HG03108 (cell line): ENCODE results near the gene GPR34.
A peak's percentile ranks its signal among the peaks of the same experiment; 100 is the strongest.
"Not testable (repeated sequence)": the region's sequence is repeated elsewhere in the genome, so short reads cannot be mapped to it uniquely, and the experiment has no call there.

Experiments used
- ATAC-seq: cut with Tn5 transposase; IDR thresholded peaks from one replicate; pipeline ENCODE4 v1.9.1; 2021; ENCODE audit warnings: moderate library complexity; ENCODE audit not compliant: unreplicated experiment

Gene GPR34

GRCh38 chrX:41688835-41689234 lies at the start of gene GPR34:
TSS of gene GPR34 (plus strand) at chrX:41688973. CDS start at chrX:41695634, 6,661 bp downstream.
- no peak for ATAC-seq

GRCh38 chrX:41646201-41646600 lies 42.6 kb upstream of the GPR34 start:
- ATAC-seq, result not testable (repeated sequence)

GRCh38 chrX:41653125-41653524 lies 35.6 kb upstream of the GPR34 start:
- no peak for ATAC-seq

GRCh38 chrX:41655101-41655500 lies 33.7 kb upstream of the GPR34 start:
- no peak for ATAC-seq

- ATAC-seq, result no peak
Measured at GRCh38 chrX:41655631-41656030, 33.1 kb upstream of the GPR34 start.

GRCh38 chrX:41661366-41662095 lies 27.2 kb upstream of the GPR34 start:
- no peak for ATAC-seq

- peak; percentile 86 for ATAC-seq
Measured at GRCh38 chrX:41664375-41664901, 24.3 kb upstream of the GPR34 start.

- ATAC-seq, result no peak
Measured at GRCh38 chrX:41664908-41665307, 23.9 kb upstream of the GPR34 start.

GRCh38 chrX:41665686-41666085 lies 23.1 kb upstream of the GPR34 start:
- ATAC-seq, result no peak

- no peak for ATAC-seq
Measured at GRCh38 chrX:41666251-41666650, 22.5 kb upstream of the GPR34 start.

GRCh38 chrX:41667631-41668030 lies 21.1 kb upstream of the GPR34 start:
- ATAC-seq, result no peak

- ATAC-seq, result no peak
Measured at GRCh38 chrX:41670112-41670511, 18.7 kb upstream of the GPR34 start.

- ATAC-seq, result peak; percentile 41
Measured at GRCh38 chrX:41671082-41671481, 17.7 kb upstream of the GPR34 start.

- no peak for ATAC-seq
Measured at GRCh38 chrX:41672643-41673042, 16.1 kb upstream of the GPR34 start.

GRCh38 chrX:41676361-41676760 lies 12.4 kb upstream of the GPR34 start:
- ATAC-seq, result not testable (repeated sequence)

- ATAC-seq, result no peak
Measured at GRCh38 chrX:41677183-41678060, 11.4 kb upstream of the GPR34 start.

- no peak for ATAC-seq
Measured at GRCh38 chrX:41684138-41684537, 4.6 kb upstream of the GPR34 start.

- ATAC-seq, result no peak
Measured at GRCh38 chrX:41684940-41685339, 3.8 kb upstream of the GPR34 start.

GRCh38 chrX:41686788-41687187 lies 2.0 kb upstream of the GPR34 start:
- no peak for ATAC-seq

GRCh38 chrX:41688156-41688555 lies 617 bp upstream of the GPR34 start:
- ATAC-seq, result no peak

- no peak for ATAC-seq
Measured at GRCh38 chrX:41689711-41690110, 938 bp downstream of the GPR34 start.
